KMS-11 (cell line): ENCODE measurements around the gene CCDC82.
"Not testable (repeated sequence)": the region's sequence is repeated elsewhere in the genome, so short reads cannot be mapped to it uniquely, and the experiment has no call there.

Experiments
- H2AFZ ChIP-seq: fragments of 200-600 bp; sonication (generic); 2 replicates; pipeline ENCODE4 v1.6.1; 2016; ENCODE audit warnings: antibody characterized with exemption, mixed run types, low read depth
- H3K27ac ChIP-seq: fragments of 200-600 bp; sonication (generic); 2 replicates; pipeline ENCODE4 v1.6.1; 2016; ENCODE audit warnings: mild to moderate bottlenecking, mixed run types
- H3K27me3 ChIP-seq: fragments of 200-600 bp; sonication (generic); 2 replicates; pipeline ENCODE4 v1.6.1; 2017; ENCODE audit warnings: mild to moderate bottlenecking, low read depth, mixed run types, moderate library complexity; ENCODE audit not compliant: insufficient read depth
- H3K36me3 ChIP-seq: fragments of 200-600 bp; sonication (generic); 2 replicates; pipeline ENCODE4 v1.6.1; 2017; ENCODE audit warnings: mild to moderate bottlenecking, mixed run types; ENCODE audit not compliant: insufficient read depth
- H3K4me1 ChIP-seq: fragments of 200-600 bp; sonication (generic); 2 replicates; pipeline ENCODE4 v1.6.1; 2016; ENCODE audit warnings: mild to moderate bottlenecking, low read depth, mixed run types; ENCODE audit not compliant: poor library complexity, severe bottlenecking
- H3K4me2 ChIP-seq: fragments of 200-600 bp; sonication (generic); 2 replicates; pipeline ENCODE4 v1.7.0; 2016; ENCODE audit warnings: mild to moderate bottlenecking, mixed run types
- H3K4me3 ChIP-seq: fragments of 200-600 bp; sonication (generic); IDR thresholded peaks from 2 replicates; pipeline ENCODE4 v1.6.1; 2017; ENCODE audit warnings: low read depth, low read length, mixed read lengths; ENCODE audit not compliant: insufficient read depth
- H3K79me2 ChIP-seq: fragments of 200-600 bp; sonication (generic); 2 replicates; pipeline ENCODE4 v1.6.1; 2016; ENCODE audit warnings: low read depth, mixed run types; ENCODE audit not compliant: insufficient read depth
- H3K9ac ChIP-seq: fragments of 200-600 bp; sonication (generic); 2 replicates; pipeline ENCODE4 v1.6.1; 2016; ENCODE audit warnings: mild to moderate bottlenecking, mixed run types
- H4K20me1 ChIP-seq: fragments of 200-600 bp; sonication (generic); 2 replicates; pipeline ENCODE4 v1.6.1; 2016; ENCODE audit warnings: mild to moderate bottlenecking, mixed run types; ENCODE audit not compliant: insufficient read depth
- CTCF ChIP-seq: fragments of 200-600 bp; sonication (generic); conservative IDR thresholded peaks from 2 replicates; pipeline ENCODE4 v1.6.1; 2017; ENCODE audit warnings: low read depth, mild to moderate bottlenecking, antibody characterized with exemption, low read length, moderate library complexity, mixed read lengths

CCDC82 gene

GRCh38 chr11:96412761-96413381 lies 23.2 kb upstream of the CCDC82 start:
- Histone ChIP-seq H3K4me3 (no peak overlapping the region), H3K4me2 (no peak overlapping the region), H3K79me2 (no peaks in the 10 kb centered on the region), H4K20me1 (no peaks in the 10 kb centered on the region), H3K36me3 (no peaks in the 10 kb centered on the region), H3K4me1 (no peaks in the 10 kb centered on the region), H3K27me3 (no peaks in the 10 kb centered on the region), H2AFZ (no peak overlapping the region), H3K9ac (no peak overlapping the region), H3K27ac (no peak overlapping the region)
- no peak for TF ChIP-seq CTCF

GRCh38 chr11:96411412-96411811 lies 21.7 kb upstream of the CCDC82 start:
- H2AFZ ChIP-seq, H3K4me2 ChIP-seq, H3K36me3 ChIP-seq, H3K9ac ChIP-seq, H3K27me3 ChIP-seq, H3K4me1 ChIP-seq, H3K27ac ChIP-seq, H3K79me2 ChIP-seq, H3K4me3 ChIP-seq, H4K20me1 ChIP-seq: not testable (repeated sequence)

- Histone ChIP-seq H3K4me2 (no peak overlapping the region), H3K27ac (no peak overlapping the region), H3K27me3 (no peaks in the 10 kb centered on the region), H4K20me1 (no peaks in the 10 kb centered on the region), H3K4me1 (no peaks in the 10 kb centered on the region), H3K4me3 (no peak overlapping the region), H3K79me2 (no peaks in the 10 kb centered on the region), H2AFZ (no peak overlapping the region), H3K9ac (no peak overlapping the region), H3K36me3 (no peaks in the 10 kb centered on the region)
- no peak for TF ChIP-seq CTCF
Observed at GRCh38 chr11:96400697-96401096, 11.0 kb upstream of the CCDC82 start.

GRCh38 chr11:96397863-96398262 lies 8.2 kb upstream of the CCDC82 start:
- Histone ChIP-seq H3K36me3 (no peaks in the 10 kb centered on the region), H2AFZ (no peak overlapping the region), H4K20me1 (no peaks in the 10 kb centered on the region), H3K27me3 (no peaks in the 10 kb centered on the region), H3K27ac (no peak overlapping the region), H3K9ac (no peak overlapping the region), H3K4me2 (no peak overlapping the region), H3K4me1 (peaks cover 4% of the 10 kb centered on the region), H3K79me2 (no peaks in the 10 kb centered on the region), H3K4me3 (no peak overlapping the region)
- no peak for TF ChIP-seq CTCF

- Histone ChIP-seq H3K79me2 (no peaks in the 10 kb centered on the region), H3K4me1 (peaks cover 4% of the 10 kb centered on the region), H3K27ac (no peak overlapping the region), H4K20me1 (no peaks in the 10 kb centered on the region), H3K27me3 (no peaks in the 10 kb centered on the region), H3K9ac (no peak overlapping the region), H3K4me2 (no peak overlapping the region), H3K36me3 (no peaks in the 10 kb centered on the region), H2AFZ (no peak overlapping the region), H3K4me3 (no peak overlapping the region)
- TF ChIP-seq CTCF, result no peak
Observed at GRCh38 chr11:96396637-96397036, 6.9 kb upstream of the CCDC82 start.
